ENCODE results near the gene LAMC1.

The LAMC1 gene

GRCh38 chr1:183023146-183023600 is at the start of gene LAMC1:
Gene LAMC1, plus strand, starts transcription at chr1:183023420. Its CDS starts 297 bp downstream, at chr1:183023717.
- DNase-seq, result peak; percentile 88

DNA sequence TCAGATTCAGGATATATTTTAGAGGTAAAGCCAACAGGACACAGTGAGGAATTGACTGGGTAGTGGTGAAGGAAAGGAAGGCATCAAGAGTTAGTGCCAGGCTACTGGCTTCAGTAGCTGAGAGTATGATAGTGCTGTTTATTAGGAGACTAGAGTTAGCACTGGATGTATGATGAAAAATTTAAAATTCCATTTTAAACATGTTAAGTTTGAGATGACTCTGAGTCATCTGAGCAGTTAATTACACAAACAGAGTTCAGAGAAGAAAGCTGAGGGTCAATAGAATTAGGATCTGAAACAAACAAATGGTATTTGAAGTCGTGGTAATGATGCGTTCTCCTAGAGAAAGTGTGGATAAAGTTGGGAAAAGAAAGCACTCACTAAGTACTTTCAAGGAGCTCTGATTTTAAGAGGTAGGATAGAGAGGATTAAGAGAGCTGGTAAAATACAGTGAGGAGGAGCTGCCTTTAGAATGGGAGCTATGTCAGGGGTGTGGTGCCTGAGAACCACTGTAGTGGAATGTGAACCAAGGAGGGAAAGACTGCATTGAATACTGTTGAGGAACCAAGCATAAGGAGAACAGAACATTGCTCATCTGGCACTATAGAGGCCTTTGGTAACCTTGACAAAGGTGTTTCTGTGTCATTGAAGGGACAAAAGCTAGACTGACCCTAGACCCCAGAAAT is 48.6 kb upstream of the LAMC1 start:
- DNase-seq, result no peak

GRCh38 chr1:182977480-182977879 is 45.7 kb upstream of the LAMC1 start:
- DNase-seq, result no peak

DNA sequence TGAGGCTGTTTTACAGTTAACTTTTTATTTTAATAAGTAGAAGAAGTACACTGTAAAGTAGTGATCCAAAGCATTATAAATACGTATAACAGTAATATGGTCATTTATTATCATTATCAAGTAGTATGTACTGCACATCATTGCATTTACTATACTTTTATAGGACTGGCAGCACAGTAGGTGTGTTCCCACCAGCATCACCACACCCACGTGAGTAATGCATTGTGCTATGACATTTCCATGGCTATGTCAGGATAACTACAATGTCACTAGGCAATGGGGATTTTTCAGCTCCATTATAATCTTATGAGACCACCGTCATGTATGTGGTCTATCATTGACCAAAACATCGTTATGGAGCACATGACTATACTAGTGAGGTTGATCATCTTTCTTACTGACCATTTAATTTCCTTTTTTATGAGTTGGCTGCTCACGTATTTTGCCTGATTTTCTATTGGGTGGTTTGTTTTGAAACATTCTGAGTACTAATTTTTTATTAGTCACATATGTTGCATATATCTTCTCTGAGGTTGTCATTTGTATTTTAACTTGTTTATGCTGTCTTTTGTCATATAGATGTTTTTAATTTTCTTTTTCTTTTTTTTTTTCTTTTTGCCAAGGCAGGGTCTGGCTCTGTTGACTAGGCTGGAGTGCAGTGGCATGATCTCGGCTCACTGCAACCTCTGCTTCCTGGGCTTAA is 44.9 kb upstream of the LAMC1 start:
- DNase-seq, result no peak

DNA sequence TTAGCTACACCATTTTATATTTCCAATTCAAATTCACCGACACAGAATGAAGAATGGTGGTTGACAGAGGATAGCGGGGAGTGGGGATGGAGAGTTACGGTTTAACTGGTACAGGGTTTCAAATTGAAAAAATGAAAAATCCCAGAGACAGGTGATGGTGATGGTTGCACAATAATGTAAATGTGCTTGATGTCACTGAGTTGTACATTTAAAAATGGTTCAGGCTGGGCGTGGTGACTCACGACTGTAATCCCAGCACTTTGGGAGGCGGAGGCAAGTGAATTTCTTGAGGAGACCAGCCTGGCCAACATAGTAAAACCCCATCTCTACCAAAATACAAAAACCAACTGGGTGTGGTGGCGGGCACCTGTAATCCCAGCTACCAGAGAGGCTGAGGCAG is 39.1 kb upstream of the LAMC1 start:
- DNase-seq, result no peak

DNA sequence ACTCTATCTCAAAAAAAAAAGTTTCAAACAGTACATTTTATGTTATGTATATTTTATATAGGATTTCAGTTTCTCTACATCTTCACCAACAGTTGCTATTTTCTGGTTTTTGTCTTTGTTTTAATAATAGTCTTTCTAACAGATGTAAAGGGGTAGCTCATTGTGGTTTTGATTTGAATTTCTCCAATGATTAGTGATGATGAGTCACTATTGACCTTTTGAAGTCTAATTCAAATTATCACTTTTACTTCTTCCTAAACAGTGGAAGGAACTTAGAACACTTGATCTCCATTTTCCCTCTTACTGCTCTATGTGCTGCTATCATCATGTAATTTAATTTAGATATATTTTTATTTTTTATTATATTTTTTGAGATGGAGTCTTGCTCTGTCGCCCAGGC is 38.6 kb upstream of the LAMC1 start:
- DNase-seq, result no peak

GRCh38 chr1:182985876-182986275 is 37.3 kb upstream of the LAMC1 start:
- no peak for DNase-seq

GRCh38 chr1:182990413-182991144 is 32.6 kb upstream of the LAMC1 start:
- no peak for DNase-seq

GRCh38 chr1:182993746-182994145 is 29.5 kb upstream of the LAMC1 start:
- no peak for DNase-seq

- no peak for DNase-seq
Observed at GRCh38 chr1:182995894-182996293, 27.3 kb upstream of the LAMC1 start.

GRCh38 chr1:182996816-182997215 is 26.4 kb upstream of the LAMC1 start:
- no peak for DNase-seq

DNA sequence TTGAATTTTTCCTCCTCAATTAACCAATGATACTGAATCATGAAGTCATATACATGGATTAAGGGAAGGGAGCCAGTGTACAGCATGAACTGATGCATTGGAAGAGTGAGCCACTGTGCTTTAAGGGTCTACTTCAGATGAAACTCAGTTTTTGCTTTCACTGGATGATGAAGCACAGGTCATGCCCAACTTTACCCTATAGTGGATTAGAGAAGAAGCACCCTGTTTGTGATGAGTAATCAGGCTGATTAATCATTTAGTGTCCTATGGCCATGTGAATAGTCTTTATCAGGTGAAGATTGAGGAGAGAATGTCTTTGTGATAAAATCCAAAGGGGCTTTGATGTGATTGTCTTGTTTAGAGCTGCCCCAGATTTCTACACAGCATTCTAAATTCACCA is 24.7 kb upstream of the LAMC1 start:
- no peak for DNase-seq

- DNase-seq, result no peak
Observed at GRCh38 chr1:183000167-183000962, 22.9 kb upstream of the LAMC1 start.

DNA sequence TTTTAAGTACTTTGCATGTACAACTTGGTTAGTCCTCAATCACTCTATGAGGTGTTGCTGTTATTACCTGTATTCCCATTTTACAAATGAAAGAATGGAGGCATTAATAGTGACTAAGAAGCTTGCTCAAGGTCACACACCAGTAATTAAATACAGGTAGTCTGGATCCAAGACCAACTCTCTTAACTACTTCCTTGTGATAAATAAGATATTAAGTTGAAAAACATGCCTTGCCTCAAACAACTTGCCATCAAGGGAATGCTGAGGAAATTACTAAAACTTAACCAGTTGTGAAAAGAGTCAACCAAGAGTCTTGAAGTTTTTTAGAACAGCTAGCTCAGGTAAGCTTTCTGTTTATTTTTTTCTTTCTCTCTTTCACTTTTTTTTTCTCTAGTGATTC is 21.0 kb upstream of the LAMC1 start:
- DNase-seq, result no peak

DNA sequence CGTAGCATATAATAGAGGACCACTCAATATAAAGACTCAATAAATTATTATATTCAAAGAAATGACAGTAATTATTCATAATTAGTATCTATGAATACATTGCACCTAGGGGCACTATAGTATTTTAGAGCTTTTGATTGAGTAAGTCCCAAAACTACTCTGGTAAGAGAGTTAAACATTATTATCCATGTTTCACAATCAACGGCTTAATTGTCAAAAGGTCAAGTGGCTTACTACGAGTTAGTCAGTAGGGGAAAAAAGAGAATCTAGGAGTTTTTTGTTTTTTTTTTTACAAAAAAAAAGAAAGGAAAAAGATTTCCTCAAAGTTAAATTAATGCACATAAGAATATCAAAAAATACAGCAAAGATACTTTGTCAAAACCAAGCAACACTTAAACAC is 20.4 kb upstream of the LAMC1 start:
- no peak for DNase-seq

DNA sequence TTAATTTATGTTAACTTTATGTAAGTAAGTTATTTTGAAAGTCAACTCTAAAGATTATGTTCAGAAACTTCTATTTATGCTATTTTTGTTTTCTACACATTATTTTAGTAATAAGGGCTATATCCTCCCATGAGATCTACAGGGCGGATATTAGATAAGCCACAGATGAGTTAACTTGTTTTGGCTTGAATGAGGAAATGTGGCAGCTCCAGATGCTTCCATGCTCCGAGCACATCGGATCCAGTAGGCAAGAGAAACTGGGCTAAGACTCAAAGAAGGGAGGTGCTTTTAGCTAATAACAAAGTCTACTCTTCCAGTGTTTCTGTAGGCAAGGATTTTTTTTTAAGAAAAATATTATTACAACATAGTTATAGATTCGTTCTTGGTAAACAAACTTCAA is 20.0 kb upstream of the LAMC1 start:
- no peak for DNase-seq

DNA sequence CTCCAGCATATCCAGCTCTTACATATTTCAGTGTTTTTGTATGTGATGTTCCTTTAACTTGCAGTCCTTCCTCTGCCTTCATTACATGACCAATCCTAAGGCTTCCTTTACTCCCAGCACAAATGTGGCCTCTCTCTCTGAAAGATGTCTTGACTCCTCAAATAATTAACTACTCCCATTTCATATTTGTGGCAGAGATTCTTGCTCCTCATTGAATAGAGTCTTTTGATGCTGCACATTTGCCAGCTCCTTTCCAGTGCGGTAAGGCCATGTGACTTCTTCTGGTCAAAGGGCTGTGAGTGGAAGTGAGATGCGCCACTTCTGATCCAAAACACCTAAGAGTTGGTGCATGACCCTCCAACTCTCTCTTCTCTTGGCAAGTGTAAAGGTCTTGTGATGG is 19.1 kb upstream of the LAMC1 start:
- no peak for DNase-seq

DNA sequence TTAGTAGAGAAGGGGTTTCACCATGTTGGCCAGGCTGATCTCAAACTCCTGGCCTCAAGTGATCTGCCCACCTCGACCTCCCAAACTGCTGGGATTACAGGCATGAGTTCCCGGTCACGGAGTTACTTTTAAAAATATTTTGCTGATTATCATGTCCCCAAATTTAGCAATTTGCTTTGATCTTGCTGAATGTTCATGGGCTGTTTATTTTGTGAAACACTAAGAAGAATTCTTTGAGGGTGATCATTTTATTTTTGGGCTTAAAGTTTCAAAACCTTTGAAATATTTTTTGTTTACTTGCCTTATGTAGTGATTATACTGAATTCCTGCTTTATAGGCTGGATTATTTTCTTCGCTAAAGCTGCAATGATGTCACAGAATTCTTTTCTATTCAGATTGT is 11.4 kb upstream of the LAMC1 start:
- DNase-seq, result no peak

DNA sequence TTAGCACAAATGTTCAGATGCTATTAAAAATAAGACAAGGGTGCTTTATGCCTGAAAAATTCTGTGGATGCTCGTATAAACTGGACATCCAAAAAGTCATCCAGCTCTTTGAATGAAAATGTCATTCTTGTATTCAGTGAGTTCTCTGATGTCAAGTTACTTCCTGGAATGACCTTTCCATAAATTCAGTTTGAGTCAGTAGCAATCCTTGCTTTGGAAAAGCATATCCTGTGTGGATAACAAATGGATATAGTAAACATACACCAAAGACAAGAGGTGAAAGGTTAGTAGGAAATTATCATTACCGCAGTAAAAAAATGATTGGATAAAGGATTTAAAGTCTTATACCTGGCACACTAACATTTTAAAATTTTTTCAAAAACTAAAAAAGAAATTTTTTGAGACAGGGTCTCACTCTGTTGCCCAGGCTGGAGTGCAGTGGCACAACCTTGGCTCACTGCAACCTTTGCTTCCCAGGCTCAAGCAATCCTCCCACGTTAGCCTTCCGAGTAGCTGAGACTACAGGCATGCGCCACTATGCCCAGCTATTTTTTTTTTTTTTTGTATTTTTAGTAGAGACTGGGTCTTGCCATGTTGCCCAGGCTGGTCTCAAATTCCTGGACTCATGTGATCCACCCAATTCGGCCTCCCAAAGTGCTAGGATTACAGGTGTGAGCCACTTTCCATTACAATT is 10.8 kb upstream of the LAMC1 start:
- no peak for DNase-seq

DNA sequence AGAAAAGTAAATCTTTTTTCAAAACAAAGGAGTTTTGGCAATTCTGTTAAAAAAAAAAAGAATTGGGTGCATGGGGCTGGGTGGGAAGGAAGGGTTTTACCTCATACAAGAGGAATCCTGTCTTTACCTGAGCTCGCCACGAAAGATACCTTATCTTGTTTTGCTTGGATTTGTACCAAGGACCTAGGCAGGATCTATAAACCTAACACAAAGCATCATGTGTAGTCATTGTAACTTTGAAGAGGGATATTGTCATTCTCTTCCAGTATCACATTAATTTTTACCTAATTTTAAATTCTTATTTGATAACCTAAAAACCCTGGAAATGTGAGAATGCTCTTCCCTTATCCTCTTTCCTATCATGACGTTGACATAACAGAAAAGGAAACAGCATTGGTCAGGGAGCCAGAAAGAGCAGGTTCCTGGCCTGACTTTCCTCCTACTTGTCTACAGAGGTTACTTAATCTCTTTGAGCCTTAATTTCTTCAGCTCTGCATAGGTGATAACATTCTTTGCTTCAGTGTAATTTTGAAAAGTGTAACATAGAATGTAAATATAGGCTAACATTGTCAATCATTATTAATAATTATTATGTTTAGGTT is 4.0 kb upstream of the LAMC1 start:
- no peak for DNase-seq

DNA sequence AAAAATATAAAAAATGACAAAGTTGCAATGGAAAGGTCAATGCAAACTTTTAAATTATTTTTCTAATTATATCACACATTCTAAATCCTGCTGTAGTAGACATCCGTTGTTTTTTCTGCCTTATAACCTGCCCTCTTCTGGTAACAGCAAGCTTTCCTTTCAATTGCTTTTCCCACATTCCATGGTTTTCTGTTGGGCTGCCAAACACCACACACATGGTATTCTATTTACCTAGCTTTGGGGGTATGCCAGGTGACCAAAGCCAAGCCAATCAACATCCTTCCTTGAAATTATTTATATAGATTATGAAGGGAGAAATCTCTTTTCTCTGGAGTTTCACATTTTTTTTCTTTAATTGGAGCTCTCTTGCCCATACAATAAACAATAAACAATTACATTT is 3.4 kb upstream of the LAMC1 start:
- no peak for DNase-seq
